Psoas muscle (tissue), 8 donors: ENCODE measurements around the gene XYLB. TPM values are rescaled to one million over a fixed set of nuclear protein-coding genes. Genes with fewer than 3 reads are reported as not detected.
A peak's percentile ranks its signal among the peaks of the same experiment; 100 is the strongest.

ENCODE experiments used
- ATAC-seq, 4 donors: fragments of 200-7000 bp; cut with Tn5 transposase; one replicate each; pipeline ENCODE4 v1.9.1; 2020; ENCODE audit warnings: moderate library complexity in 3 of 4, mild to moderate bottlenecking in 2 of 4
- DNase-seq, 2 donors: peaks; one replicate each; pipeline ENCODE4 v3.0.0-alpha.2; 2020
- H3K27ac ChIP-seq: fragments of 200-600 bp; one replicate; pipeline ENCODE4 v1.8.0; 2022
- H3K27me3 ChIP-seq, 3 donors: fragments of 200-600 bp in 1 of 3; one replicate each; pipeline versions ENCODE4 v1.6.1 to v1.8.0; 2013 to 2022; ENCODE audit warnings: low read length in 2 of 3, mild to moderate bottlenecking in 2 of 3, moderate library complexity in 1 of 3; ENCODE audit not compliant: insufficient read depth in 3 of 3
- H3K36me3 ChIP-seq, 2 donors: fragments of 200-600 bp in 1 of 2; one replicate each; pipeline versions ENCODE4 v1.6.1 to v1.8.0; 2013 to 2022; ENCODE audit warnings: low read depth in 1 of 2, mild to moderate bottlenecking in 1 of 2, moderate library complexity in 1 of 2; ENCODE audit not compliant: insufficient read depth in 1 of 2
- H3K4me1 ChIP-seq: fragments of 200-600 bp; one replicate; pipeline ENCODE4 v1.8.0; 2022
- H3K4me3 ChIP-seq: fragments of 200-600 bp; one replicate; pipeline ENCODE4 v1.8.0; 2022; ENCODE audit warnings: mild to moderate bottlenecking
- H3K9me3 ChIP-seq: fragments of 200-600 bp; one replicate; pipeline ENCODE4 v1.8.0; 2022
- CTCF ChIP-seq: fragments of 200-600 bp; IDR thresholded peaks from one replicate; pipeline ENCODE4 v1.8.0; 2022; ENCODE audit warnings: antibody characterized with exemption
- WGBS, 3 donors: extraction: QIAGEN DNeasy Blood & Tissue Kit; methylation state at CpG; one replicate each; pipeline versions ENCODE4 v1.1.6 to v1.1.7; 2013; 5-methylcytosine and 5-hydroxymethylcytosine counted together
- intact Hi-C, 2 donors: fragments of 100-400 bp; cut with DNase I; formaldehyde crosslinking; loops; one replicate each; pipeline versions ENCODE4 v1.11.0 to v1.14.2; 2022
- polyA plus RNA-seq, 3 donors: library from polyadenylated mRNA; stranded (reverse); fragments of 200-250 nt; gene quantifications; one replicate each; pipeline ENCODE4 v1.2.3, GENCODE V29; 2013
- total RNA-seq, 4 donors: library from RNA; stranded (reverse); fragmentation: NEBNext Ultra II Directional in 2 of 4; extraction: Animal tissue kit (Norgen Biotek cat#: 25700) in 2 of 4; gene quantifications; one replicate each; pipeline versions ENCODE4 v1.2.1 to v1.2.4, GENCODE V29; 2021 to 2023
- donor health status: healthy with polysubstance abuse.
- donor health status: DM: no; HTN: no; CAD: no; lungs with moderate emphysema.
- donor health status: Bipolar disorder and iron deficiency.
- donor health status: healthy.
- donor health status: DM: yes; HTN: yes; CAD: no.
- donor health status: DM: no; HTN: no; CAD: no.
- donor health status: DM: no; HTN: no; CAD: no.
- donor health status: DM: yes; HTN: yes; CAD: no.

Gene XYLB
- total and polyA plus RNA-seq, 7 donors: 0.11 to 1.3 (median 0.78) TPM

- TF ChIP-seq CTCF: no peak
- 89 to 95% (median 92%) methylated on average over 2 of the region's 2 CpGs for WGBS, 3 donors
These were observed 8.9 kb upstream of the XYLB start for GRCh38 chr3:38337703-38338102.

DNA sequence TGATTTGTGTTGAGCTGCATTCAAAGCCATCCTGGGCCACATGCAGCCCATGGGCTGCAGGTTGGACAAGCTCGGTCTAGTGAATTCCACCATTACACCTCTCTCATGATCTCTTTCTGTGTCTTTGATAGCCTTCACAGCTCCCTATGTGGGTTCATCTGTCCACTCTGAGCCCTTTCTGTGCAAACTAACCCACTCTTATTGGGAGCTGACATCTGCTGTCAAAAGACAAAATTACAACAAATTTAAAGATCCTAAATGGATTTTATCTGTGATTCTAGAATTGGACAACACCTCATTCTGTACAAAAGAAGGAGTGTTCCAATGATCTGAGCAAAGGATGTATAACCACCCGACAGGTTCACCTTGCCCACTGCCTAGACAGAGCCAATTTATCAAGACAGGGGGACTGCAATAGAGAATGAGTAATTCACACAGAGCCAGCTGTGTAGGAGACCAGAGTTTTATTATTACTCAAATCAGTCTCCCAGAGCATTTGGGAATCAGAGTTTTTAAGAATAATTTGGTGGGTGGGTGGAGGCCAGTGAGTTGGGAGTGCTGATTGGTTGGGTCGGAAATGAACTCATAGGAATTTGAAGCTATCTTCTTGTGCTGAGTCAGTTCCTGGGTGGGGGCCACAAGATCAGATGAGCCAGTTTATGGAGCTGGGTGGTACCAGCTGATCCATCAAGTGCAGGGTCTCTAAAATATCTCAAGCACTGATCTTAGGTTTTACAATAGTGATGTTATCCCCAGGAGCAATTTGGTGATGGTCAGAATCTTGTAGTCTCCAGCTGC is 2.6 kb upstream of the XYLB start:
- intact Hi-C loops: no loop called here
- H3K36me3 ChIP-seq: no peaks in the 10 kb centered on the region
- no peak for TF ChIP-seq CTCF
- no peak for DNase-seq
- H3K27me3 ChIP-seq: no peaks in the 10 kb centered on the region
- no peak overlapping the region for H3K4me3 ChIP-seq
- H3K4me1 ChIP-seq: peaks cover 5% of the 10 kb centered on the region
- WGBS, 3 donors: 85 to 92% (median 87%) methylated on average over 3 of the region's 3 CpGs
- no peaks in the 10 kb centered on the region for H3K9me3 ChIP-seq
- ATAC-seq: no peak
- no peak overlapping the region for H3K27ac ChIP-seq

More at GRCh38 chr3:38337703-38338102, 8.9 kb upstream of the XYLB start:
- intact Hi-C loops: no loop called here
- Histone ChIP-seq H3K4me3 (no peak overlapping the region), H3K27ac (no peak overlapping the region), H3K27me3 (no peaks in the 10 kb centered on the region), H3K4me1 (no peaks in the 10 kb centered on the region), H3K9me3 (no peaks in the 10 kb centered on the region), H3K36me3 (no peaks in the 10 kb centered on the region)
- ATAC-seq (no peak), DNase-seq (no peak)

DNA sequence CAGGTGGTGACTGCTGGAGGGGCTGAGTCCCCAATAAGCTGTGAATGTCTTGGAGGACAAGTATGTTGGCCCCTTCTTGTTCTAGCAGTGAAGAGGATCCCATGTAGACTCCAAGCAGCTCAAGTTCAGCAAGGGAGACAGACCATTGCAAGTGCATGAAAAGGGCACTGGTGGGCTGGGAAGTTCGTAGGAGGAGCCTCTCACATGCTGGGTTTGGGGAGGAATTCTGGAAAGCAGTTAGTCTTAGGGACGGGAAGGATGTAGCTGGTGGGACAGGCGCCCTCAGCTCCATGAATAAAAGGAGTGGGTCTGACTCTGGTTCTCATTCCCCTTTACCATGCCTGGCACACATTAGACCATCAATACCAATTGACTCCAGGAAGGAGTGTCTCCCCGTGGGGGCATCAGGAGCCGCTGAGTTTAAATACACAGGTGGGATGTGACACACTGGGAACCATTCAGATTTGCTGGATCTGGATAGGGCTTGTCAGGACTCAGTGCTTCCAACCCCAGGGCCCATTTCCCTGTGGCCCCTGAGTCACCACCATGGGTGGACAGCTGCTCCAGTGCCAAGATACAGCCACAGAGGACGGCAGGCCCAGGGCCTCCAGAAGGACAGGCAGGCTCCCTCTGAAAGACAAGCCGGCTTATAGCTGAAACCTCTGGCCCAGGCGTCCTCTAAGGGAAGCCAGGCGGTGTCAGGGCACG is 552 bp upstream of the XYLB start:
- H3K9me3 ChIP-seq: no peaks in the 10 kb centered on the region
- WGBS, 3 donors: 43 to 46% (median 45%) methylated on average over 10 of the region's 10 CpGs
- H3K27ac ChIP-seq: no peak overlapping the region
- DNase-seq: no peak
- intact Hi-C loops: loop anchor here (2.0 to 5.0 kb wide), 2 partner anchors 116 to 133 kb away; no protein-coding TSS in a partner anchor
- H3K4me1 ChIP-seq: peaks cover 5% of the 10 kb centered on the region
- ATAC-seq: peak; percentile 24 to 58 (median 50)
- no peaks in the 10 kb centered on the region for H3K27me3 ChIP-seq
- H3K4me3 ChIP-seq: peak overlapping the region; percentile 88
- no peaks in the 10 kb centered on the region for H3K36me3 ChIP-seq
- TF ChIP-seq CTCF: no peak

GRCh38 chr3:38347421-38348200 is 1.0 kb downstream of the XYLB start:
- intact Hi-C loops: loop anchor here (2.0 to 5.0 kb wide), 2 partner anchors 115 to 131 kb away; no protein-coding TSS in a partner anchor
- ATAC-seq (no peak), DNase-seq (no peak)
- peaks cover 5% of the 10 kb centered on the region for H3K4me1 ChIP-seq
- H3K27ac ChIP-seq: no peak overlapping the region
- peak overlapping the region; percentile 88 for H3K4me3 ChIP-seq
- TF ChIP-seq CTCF: no peak
- no peaks in the 10 kb centered on the region for H3K36me3 ChIP-seq
- H3K9me3 ChIP-seq: no peaks in the 10 kb centered on the region
- H3K27me3 ChIP-seq: no peaks in the 10 kb centered on the region
- WGBS, 3 donors: 76 to 77% (median 76%) methylated on average over 19 of the region's 19 CpGs
